Naive B cell (primary cell): ENCODE measurements around the gene TSPAN10. TPM values are rescaled to one million over a fixed set of nuclear protein-coding genes. Genes with fewer than 3 reads are reported as not detected.
"Not testable (repeated sequence)": the region's sequence is repeated elsewhere in the genome, so short reads cannot be mapped to it uniquely, and the experiment has no call there.

Experiments used
- ATAC-seq, 2 donors: fragments of 150-1000 bp; cut with Tn5 transposase; 2 replicates each; pipeline ENCODE4 v1.10.0; 2021; ENCODE audit warnings: low read depth in 2 of 2, mild to moderate bottlenecking in 2 of 2, moderate library complexity in 2 of 2
- DNase-seq: peaks from one replicate; pipeline ENCODE4 v3.0.0; 2022
- H3K27ac Mint-ChIP-seq, 6 donors: one replicate each; pipeline ENCODE4 v1.8.0; 2020 to 2022; ENCODE audit warnings: mild to moderate bottlenecking in 6 of 6, mixed read lengths in 6 of 6, moderate library complexity in 5 of 6, inconsistent platforms in 2 of 6
- H3K27me3 Mint-ChIP-seq, 3 donors: one replicate each; pipeline ENCODE4 v1.8.0; 2021 to 2022; ENCODE audit warnings: mixed read lengths in 3 of 3, mild to moderate bottlenecking in 1 of 3
- H3K36me3 Mint-ChIP-seq, 2 donors: one replicate each; pipeline ENCODE4 v1.8.0; 2020 to 2022; ENCODE audit warnings: mixed read lengths in 2 of 2, inconsistent platforms in 1 of 2, mild to moderate bottlenecking in 1 of 2
- H3K4me1 Mint-ChIP-seq, 3 donors: one replicate each; pipeline ENCODE4 v1.8.0; 2020 to 2022; ENCODE audit warnings: mixed read lengths in 3 of 3, inconsistent platforms in 1 of 3, mild to moderate bottlenecking in 1 of 3, moderate library complexity in 1 of 3
- H3K4me3 Mint-ChIP-seq, 8 donors: one replicate each; pipeline ENCODE4 v1.8.0; 2020 to 2022; ENCODE audit warnings: mild to moderate bottlenecking in 8 of 8, mixed read lengths in 8 of 8, moderate library complexity in 8 of 8, inconsistent platforms in 2 of 8
- H3K9me3 Mint-ChIP-seq, 7 donors: one replicate each; pipeline ENCODE4 v1.8.0; 2020 to 2022; ENCODE audit warnings: mixed read lengths in 7 of 7, mild to moderate bottlenecking in 5 of 7, inconsistent platforms in 2 of 7, moderate library complexity in 1 of 7
- polyA plus RNA-seq, 6 donors: library from polyadenylated mRNA; unstranded; fragments of 300-500 nt; fragmentation: Illumina TruSeq; gene quantifications; one replicate each; pipeline ENCODE4 v1.2.3, GENCODE V29; 2021; ENCODE audit warnings: low read depth in 6 of 6

TSPAN10 gene
- polyA plus RNA-seq, 6 donors from 2014 or later, result 0.34 to 0.92 (median 0.86) TPM; not detected in 1

DNA sequence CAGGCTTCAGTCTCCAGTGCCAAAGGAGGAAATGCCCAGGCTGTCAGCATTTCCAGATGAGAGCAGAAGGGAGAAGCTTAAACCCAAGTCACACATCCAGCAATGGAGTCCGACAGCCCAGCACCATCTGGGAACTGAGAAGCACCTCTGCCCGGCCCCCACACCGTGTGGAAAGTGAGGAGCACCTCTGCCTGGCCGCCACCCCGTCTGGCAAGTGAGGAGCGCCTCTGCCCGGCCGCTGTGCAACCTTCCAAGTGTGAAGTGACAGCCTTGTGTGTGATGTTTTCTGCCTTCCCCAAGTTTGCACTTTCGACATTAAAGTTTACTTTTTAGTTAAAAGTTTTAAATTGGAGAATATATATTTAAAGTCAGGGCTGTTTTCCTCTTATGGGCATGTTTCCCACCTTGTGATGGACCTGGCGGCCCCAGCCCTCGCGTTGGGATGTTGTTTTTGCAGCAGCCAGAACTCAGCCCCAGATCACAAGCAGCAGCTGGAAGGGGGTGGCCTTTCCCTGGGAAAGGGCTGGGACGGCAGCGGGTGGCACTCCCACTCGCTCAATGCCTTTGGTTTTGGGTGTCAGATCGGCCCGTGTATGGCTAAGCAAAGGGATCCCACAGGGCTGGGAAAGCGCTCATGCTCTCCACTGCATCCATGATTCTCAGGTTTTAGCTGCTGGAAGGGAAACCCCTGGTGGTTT is 36.7 kb downstream of the TSPAN10 start:
- H3K27me3 Mint-ChIP-seq, result no peaks in the 10 kb centered on the region
- H3K9me3 Mint-ChIP-seq, result no peaks in the 10 kb centered on the region
- no peak for ATAC-seq
- no peak for DNase-seq
- H3K4me3 Mint-ChIP-seq, result no peak overlapping the region
- peaks cover 6 to 21% (median 8%) of the 10 kb centered on the region in 3 donors for H3K4me1 Mint-ChIP-seq
- H3K27ac Mint-ChIP-seq, result no peak overlapping the region
- H3K36me3 Mint-ChIP-seq, result peaks cover 0 to 7% of the 10 kb centered on the region in 2 donors

DNA sequence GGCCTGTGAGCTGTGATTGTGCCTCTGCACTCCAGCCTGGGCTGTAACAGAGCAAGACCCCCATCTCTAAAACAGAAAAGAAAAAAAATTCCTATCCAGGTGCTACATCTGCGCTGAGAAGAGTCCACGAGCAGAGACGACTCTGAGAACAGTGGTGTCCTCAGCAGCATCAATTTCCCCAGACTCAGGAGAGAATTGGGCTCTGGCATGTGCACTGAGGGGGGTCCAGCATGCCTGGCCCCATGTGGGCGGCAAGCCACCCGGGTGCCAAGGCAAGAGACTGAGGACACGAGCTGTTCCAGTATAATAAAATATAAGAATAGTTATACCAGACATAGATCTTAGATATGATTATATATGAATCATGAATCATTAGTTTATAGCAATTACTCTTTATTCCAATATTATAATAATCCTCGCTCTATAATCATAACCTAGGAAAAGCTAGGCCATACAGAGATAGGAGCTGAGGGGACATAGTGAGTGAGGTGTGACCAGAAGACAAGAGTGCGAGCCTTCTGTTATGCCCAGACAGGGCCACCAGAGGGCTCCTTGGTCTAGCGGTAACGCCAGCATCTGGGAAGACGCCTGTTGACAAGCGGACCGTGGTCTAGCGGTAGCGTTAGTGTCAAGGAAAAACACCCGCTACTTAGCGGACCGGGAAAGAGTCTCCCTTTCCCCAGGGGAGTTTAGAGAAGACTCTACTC is 38.7 kb downstream of the TSPAN10 start:
- not testable (repeated sequence) for H3K36me3 Mint-ChIP-seq, ATAC-seq, H3K9me3 Mint-ChIP-seq, H3K27me3 Mint-ChIP-seq
- H3K27ac Mint-ChIP-seq, result peak overlapping the region in 1 of 6 donors; percentile 70
- peak overlapping the region in 1 of 8 donors; percentile 47 for H3K4me3 Mint-ChIP-seq
- peaks cover 6 to 16% (median 8%) of the 10 kb centered on the region in 3 donors for H3K4me1 Mint-ChIP-seq
- DNase-seq, result peak; percentile 25

DNA sequence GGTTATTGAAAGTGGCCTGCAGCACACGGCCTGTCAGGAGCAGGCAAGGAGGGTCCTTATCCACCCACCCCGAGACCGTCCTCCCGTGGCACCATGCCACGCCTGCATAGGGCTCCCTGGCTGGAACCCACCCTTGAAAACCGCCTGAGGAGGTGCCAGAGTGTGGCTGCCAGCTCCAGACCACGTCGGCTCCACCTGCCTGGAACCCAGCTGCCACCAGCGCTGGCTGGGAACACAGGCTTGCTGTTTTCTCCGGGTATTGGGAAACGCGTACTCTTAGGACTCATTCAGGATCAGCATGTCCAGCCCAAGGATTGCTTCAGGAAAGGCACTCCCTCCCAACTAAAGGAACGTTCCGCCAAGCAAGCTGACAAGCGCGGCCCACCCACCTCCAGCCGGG is 39.9 kb downstream of the TSPAN10 start:
- H3K36me3 Mint-ChIP-seq, result peaks cover 0 to 7% of the 10 kb centered on the region in 2 donors
- H3K4me3 Mint-ChIP-seq, result peak overlapping the region in 2 of 8 donors; percentile 12 to 43
- DNase-seq (no peak), ATAC-seq (no peak)
- H3K9me3 Mint-ChIP-seq, result no peaks in the 10 kb centered on the region
- no peaks in the 10 kb centered on the region for H3K27me3 Mint-ChIP-seq
- peak overlapping the region in 1 of 6 donors; percentile 29 for H3K27ac Mint-ChIP-seq
- H3K4me1 Mint-ChIP-seq, result peaks cover 6 to 28% (median 8%) of the 10 kb centered on the region in 3 donors

DNA sequence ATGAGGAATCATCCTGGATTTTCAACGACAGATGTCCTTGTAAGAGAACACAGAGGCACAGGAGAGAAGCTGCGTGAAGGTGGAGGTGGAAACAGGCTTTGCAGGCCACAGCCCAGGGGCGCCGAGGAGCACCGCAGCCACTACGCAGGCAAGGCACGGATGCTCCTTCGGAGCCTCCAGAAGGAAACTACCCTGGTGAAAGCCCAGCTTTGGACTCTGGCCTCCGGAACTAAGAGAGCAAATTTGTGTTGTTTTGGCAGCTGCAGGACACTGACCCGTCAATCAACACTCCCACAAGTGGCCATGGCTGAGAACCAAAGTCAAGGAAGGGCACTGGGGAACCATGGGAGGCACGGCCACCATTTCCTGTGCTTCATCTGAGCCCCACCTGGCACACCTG is 43.2 kb downstream of the TSPAN10 start:
- H3K4me3 Mint-ChIP-seq, result peak overlapping the region in 1 of 8 donors; percentile 70
- no peak overlapping the region for H3K27ac Mint-ChIP-seq

DNA sequence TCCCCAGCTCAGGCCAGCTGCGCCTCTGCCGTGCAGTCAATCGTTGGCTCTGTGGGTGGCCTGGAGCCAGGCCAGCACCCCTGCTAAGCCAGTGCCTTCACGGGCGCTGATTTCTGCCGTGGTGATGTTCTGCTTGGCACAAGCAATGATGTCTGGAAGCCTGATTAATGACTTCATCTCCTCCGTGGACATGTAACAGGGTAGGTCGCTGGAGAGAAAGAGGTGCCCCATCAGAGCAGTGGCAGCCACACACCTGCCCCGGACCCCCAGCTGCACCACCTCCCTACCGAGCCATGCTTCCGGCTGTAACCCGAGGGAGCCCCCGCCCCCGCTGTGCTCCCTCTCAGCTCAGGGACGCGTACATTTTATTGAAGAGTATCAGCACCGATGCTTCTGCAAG is 44.7 kb downstream of the TSPAN10 start:
- Mint-ChIP-seq H3K4me1 (peaks cover 21 to 47% (median 23%) of the 10 kb centered on the region in 3 donors), H3K9me3 (no peaks in the 10 kb centered on the region), H3K36me3 (peaks cover 0 to 7% of the 10 kb centered on the region in 2 donors), H3K27me3 (no peaks in the 10 kb centered on the region), H3K4me3 (peak overlapping the region in 7 of 8 donors; percentile 15 to 97 (median 32)), H3K27ac (no peak overlapping the region)
- DNase-seq (no peak), ATAC-seq (no peak)

More for the DNA sequence above, 43.2 kb downstream of the TSPAN10 start:
- H3K36me3 Mint-ChIP-seq, result peaks cover 0 to 7% of the 10 kb centered on the region in 2 donors
- peaks cover 23 to 44% (median 23%) of the 10 kb centered on the region in 3 donors for H3K4me1 Mint-ChIP-seq
- ATAC-seq (no peak), DNase-seq (no peak)
- H3K27me3 Mint-ChIP-seq, result no peaks in the 10 kb centered on the region
- no peaks in the 10 kb centered on the region for H3K9me3 Mint-ChIP-seq

DNA sequence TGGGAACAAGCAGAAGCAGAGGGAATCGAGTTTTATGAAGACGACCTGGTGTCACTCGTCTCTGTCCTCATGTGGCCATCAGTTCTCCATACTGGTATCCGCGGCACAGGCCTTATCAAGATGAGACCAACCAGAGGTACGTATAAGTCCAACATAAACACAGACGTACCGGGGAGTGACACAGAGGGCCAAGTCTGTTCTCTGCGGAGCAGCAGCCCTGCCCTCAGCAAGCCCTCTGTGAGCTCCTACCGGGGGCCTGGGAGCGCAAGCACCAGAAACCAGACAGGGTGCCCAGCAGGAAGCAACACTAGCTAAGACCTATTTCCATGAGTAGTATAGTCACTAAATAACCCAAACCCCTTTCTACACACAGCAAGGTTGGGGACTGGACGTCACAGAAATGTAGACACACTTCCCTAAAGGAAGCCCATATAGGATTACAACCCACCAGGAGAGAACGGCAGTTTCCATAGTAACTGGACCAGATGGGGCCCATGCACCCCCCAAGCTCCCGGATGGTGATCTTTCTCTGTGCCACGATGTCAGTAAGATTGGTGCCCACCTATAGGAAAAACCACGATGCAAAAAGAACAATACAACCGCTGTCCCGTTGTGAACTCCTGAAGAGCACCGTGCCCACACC is 45.7 kb downstream of the TSPAN10 start:
- no peaks in the 10 kb centered on the region for H3K9me3 Mint-ChIP-seq
- H3K4me3 Mint-ChIP-seq, result peak overlapping the region; percentile 90 to 99 (median 97)
- H3K36me3 Mint-ChIP-seq, result peaks cover 0 to 7% of the 10 kb centered on the region in 2 donors
- H3K27me3 Mint-ChIP-seq, result no peaks in the 10 kb centered on the region
- peak overlapping the region in 4 of 6 donors; percentile 79 to 92 (median 87) for H3K27ac Mint-ChIP-seq
- H3K4me1 Mint-ChIP-seq, result peaks cover 31 to 52% (median 31%) of the 10 kb centered on the region in 3 donors
- ATAC-seq (no peak), DNase-seq (no peak)

DNA sequence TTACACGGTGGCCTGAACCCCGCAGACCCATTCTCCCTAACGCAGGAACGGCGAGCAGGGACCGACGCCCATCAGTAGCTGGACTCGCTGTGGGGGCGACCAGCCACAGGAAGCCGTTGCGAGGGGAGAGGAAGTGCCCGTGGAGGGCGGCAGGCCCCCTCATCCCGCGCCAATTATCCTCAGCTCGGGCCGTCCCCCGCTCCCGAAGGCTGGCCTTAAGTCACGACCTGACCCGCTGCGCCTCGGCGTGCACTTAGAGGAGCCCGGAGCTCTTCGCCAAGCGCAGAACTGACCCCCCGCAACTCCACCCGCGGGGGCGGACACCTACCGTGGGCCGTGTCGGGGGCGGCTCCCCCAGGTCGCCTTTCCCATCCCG is 46.2 kb downstream of the TSPAN10 start:
- H3K36me3 Mint-ChIP-seq, result peaks cover 0 to 7% of the 10 kb centered on the region in 2 donors
- peaks cover 31 to 49% (median 31%) of the 10 kb centered on the region in 3 donors for H3K4me1 Mint-ChIP-seq
- peak overlapping the region in 3 of 6 donors; percentile 44 to 92 (median 92) for H3K27ac Mint-ChIP-seq
- no peaks in the 10 kb centered on the region for H3K9me3 Mint-ChIP-seq
- ATAC-seq, result peak; percentile 10 to 11
- no peak for DNase-seq
- no peaks in the 10 kb centered on the region for H3K27me3 Mint-ChIP-seq
- peak overlapping the region; percentile 90 to 99 (median 97) for H3K4me3 Mint-ChIP-seq

DNA sequence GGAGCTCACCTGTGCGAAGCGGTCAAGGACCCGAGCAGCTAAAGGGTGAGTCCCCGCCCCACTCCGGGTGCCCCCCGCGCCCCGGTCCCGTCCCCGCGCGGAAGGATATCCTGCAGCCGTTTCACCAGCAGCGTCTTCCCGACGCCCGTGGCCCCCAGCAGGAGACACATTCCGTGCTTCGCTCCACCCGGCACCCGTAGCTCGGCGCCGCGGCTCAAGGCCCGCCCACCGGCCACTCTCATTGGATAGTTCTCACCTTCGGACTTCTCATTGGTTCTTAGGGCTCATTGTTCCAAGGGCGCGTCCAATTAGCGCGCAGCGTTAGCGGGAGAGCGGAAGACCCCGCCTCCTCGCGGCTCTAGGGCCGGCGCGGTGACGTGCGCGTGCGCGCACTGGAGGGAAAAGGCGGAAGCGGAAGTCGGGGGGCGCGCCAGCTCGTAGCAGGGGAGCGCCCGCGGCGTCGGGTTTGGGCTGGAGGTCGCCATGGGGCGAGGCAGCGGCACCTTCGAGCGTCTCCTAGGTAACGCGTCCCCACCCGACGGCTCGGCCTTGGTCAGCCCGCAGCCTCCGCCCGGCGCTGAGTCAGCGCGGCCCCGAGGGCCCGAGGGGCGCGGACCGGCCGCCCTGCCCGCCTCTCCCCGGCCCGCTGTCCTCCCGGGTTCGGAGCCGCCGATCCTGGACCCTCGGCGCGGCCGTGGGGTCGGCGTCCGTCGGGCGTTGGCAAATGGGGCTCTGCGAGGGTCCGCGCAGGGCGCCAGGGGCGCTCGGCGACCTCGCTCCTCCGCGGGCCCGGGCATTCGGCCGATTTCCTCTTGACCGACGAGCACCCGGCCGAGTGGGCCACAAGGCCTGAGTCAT is 46.8 kb downstream of the TSPAN10 start, which contains the start of the genes ARL16 and HGS:
Gene ARL16 (minus strand): TSS at position 214 of the 858 bp plus-strand sequence. CDS start 44 bp downstream, at position 170.
Gene HGS (plus strand): TSS at position 428 of the 858 bp plus-strand sequence. CDS start 56 bp downstream, at position 484.
- H3K4me3 Mint-ChIP-seq, result peak within 1 kb of the TSS; percentile 90 to 99 (median 97)
- H3K27me3 Mint-ChIP-seq, result no peaks in the 10 kb centered on the region
- H3K9me3 Mint-ChIP-seq, result no peaks in the 10 kb centered on the region
- peaks cover 31 to 49% (median 34%) of the 10 kb centered on the region in 3 donors for H3K4me1 Mint-ChIP-seq
- H3K27ac Mint-ChIP-seq, result peak within 1 kb of the TSS; percentile 88 to 98 (median 92)
- peaks cover 0 to 7% of the 10 kb centered on the region in 2 donors for H3K36me3 Mint-ChIP-seq
- DNase-seq (peak; percentile 98), ATAC-seq (peak; percentile 97)

DNA sequence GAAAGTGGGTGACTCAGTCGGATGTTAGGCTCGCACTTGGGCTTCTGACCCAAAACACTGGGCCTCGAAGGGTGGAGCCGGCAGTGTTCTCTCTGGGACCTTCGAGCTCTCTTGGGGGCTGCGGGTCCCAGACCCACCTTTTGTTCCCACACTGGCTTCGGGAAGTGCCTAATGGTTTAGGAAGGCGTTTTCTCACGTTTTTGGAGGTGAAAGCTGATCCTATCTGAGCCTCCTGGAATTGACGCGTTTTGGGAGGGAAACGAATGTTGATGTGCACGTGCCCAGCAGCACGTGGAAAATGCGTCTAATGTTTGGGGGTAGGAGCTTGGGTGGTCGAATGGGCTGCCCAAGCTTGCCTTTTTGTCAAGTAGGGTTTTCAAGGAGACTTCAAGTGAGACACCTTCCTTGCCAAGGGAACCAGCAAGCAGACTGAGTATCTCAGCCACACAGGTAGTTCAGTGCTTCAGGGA is 47.5 kb downstream of the TSPAN10 start:
- ATAC-seq, result no peak
- Mint-ChIP-seq H3K4me3 (peak overlapping the region; percentile 82 to 99 (median 90)), H3K9me3 (no peaks in the 10 kb centered on the region), H3K27me3 (no peaks in the 10 kb centered on the region), H3K4me1 (peaks cover 37 to 50% (median 39%) of the 10 kb centered on the region in 3 donors), H3K27ac (peak overlapping the region in 5 of 6 donors; percentile 47 to 92 (median 80)), H3K36me3 (peaks cover 0 to 7% of the 10 kb centered on the region in 2 donors)
- no peak for DNase-seq

DNA sequence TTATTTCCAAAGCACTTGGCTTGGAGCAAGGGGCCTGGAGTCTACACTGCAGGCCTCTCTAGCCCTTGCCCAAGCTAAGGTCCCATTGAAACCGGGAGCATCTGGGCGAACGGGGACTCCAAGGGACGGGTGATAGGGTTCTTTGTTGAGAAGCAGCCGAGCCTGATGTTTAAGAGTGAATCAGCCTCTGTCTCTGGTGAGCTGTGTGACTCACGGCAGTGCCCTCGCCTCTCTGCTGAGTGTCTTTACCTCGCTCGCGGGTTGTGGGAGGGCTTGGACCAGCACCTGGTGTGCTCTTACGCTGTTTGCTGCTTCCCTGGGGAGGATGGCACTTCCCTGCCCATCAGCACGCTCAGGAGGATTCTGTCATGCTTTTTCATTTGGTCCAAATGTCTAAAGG is 48.1 kb downstream of the TSPAN10 start:
- no peak for DNase-seq
- peak overlapping the region in 2 of 6 donors; percentile 80 to 86 for H3K27ac Mint-ChIP-seq
- no peaks in the 10 kb centered on the region for H3K9me3 Mint-ChIP-seq
- no peaks in the 10 kb centered on the region for H3K27me3 Mint-ChIP-seq
- peak overlapping the region; percentile 82 to 99 (median 90) for H3K4me3 Mint-ChIP-seq
- peaks cover 43 to 57% (median 43%) of the 10 kb centered on the region in 3 donors for H3K4me1 Mint-ChIP-seq
- ATAC-seq, result no peak
- H3K36me3 Mint-ChIP-seq, result peaks cover 0 to 7% of the 10 kb centered on the region in 2 donors

DNA sequence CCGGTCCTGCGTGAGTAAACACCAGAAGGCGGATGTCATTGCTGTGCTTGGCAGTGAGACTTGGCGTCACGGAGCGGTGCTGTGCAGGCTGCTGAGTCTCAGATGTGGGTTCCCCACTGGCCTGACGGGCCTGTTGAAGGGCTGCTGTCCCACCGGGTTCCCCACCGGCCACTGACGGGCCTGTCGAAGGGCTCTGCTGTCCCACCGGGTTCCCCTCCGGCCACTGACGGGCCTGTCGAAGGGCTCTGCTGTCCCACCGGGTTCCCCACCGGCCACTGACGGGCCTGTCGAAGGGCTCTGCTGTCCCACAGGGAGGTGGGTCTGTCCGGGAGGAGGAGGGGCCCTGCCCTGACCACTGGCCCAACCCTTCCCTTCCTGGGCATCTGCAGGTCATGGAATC is 49.6 kb downstream of the TSPAN10 start:
- H3K36me3 Mint-ChIP-seq, result peaks cover 0 to 7% of the 10 kb centered on the region in 2 donors
- no peaks in the 10 kb centered on the region for H3K9me3 Mint-ChIP-seq
- no peak overlapping the region for H3K27ac Mint-ChIP-seq

DNA sequence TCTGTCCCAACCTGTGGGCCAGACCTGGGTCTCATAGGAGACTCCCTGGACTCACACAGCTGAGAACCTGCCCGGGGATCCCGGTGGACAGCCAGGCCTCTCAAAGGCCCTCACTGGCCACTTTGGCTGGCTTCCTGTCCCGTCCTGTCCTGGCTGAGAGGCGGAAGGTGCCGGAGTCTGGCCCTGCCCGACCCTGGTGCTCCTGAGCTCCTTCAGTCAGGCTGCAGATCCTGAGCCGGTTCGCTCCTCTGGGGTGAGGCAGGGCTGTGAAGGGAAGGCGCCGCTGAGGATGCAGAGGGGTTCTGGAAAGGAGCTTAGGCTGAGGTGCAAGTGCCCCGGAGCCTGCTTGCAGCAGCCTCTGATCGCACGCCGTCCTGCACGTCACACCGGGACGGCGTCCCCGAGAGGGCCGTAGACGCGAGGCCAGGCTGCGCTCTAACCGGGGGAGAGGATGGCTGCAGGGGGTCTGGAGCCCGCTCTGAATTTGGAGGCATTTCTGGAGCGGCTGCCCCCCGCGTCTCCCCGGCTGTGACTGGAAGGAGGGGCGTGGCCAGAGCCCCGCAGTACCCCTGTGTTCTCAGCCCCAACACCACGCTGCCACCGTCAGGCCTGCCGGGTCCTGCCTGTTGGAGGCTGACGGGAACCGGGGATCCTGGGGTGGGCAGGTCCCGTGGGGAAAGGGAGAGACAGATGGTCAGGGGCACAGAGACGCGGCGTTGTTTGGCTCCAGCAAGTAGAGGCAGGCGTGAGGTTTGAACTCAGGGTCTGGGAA is 51.0 kb downstream of the TSPAN10 start:
- no peak for ATAC-seq

More for the DNA sequence above, 49.6 kb downstream of the TSPAN10 start:
- ATAC-seq, result no peak
- Mint-ChIP-seq H3K4me3 (no peak overlapping the region), H3K4me1 (peaks cover 43 to 48% (median 48%) of the 10 kb centered on the region in 3 donors), H3K27me3 (no peaks in the 10 kb centered on the region)
- DNase-seq, result no peak

More for the DNA sequence above, 51.0 kb downstream of the TSPAN10 start:
- DNase-seq, result no peak
- Mint-ChIP-seq H3K9me3 (no peaks in the 10 kb centered on the region), H3K4me3 (peak overlapping the region in 1 of 8 donors; percentile 41), H3K27ac (peak overlapping the region in 1 of 6 donors; percentile 51), H3K36me3 (peaks cover 0 to 7% of the 10 kb centered on the region in 2 donors), H3K27me3 (no peaks in the 10 kb centered on the region), H3K4me1 (peaks cover 39 to 41% (median 39%) of the 10 kb centered on the region in 3 donors)
